ENCODE results near the gene ATP2B2.
"Not testable (repeated sequence)": the region's sequence is repeated elsewhere in the genome, so short reads cannot be mapped to it uniquely, and the experiment has no call there.

ATP2B2 gene

GRCh38 chr3:10382445-10382844 is 122.9 kb downstream of the ATP2B2 start:
- DNase-seq: not testable (repeated sequence)

GRCh38 chr3:10381336-10381735 is 124.0 kb downstream of the ATP2B2 start:
- DNase-seq: peak in 1 of 14 donors; percentile 73

- no peak for DNase-seq
These were observed 124.5 kb downstream of the ATP2B2 start for GRCh38 chr3:10380906-10381305.

GRCh38 chr3:10379961-10380360 is 125.4 kb downstream of the ATP2B2 start:
- DNase-seq: no peak

GRCh38 chr3:10379161-10379560 is 126.2 kb downstream of the ATP2B2 start:
- DNase-seq: no peak

- DNase-seq: no peak
These were observed 126.6 kb downstream of the ATP2B2 start for GRCh38 chr3:10378742-10379141.

GRCh38 chr3:10378246-10378645 is 127.1 kb downstream of the ATP2B2 start:
- DNase-seq: peak in 1 of 14 donors; percentile 31

- DNase-seq: peak in 1 of 14 donors; percentile 90
These were observed 128.1 kb downstream of the ATP2B2 start for GRCh38 chr3:10377148-10377725.

GRCh38 chr3:10376353-10376752 is 129.0 kb downstream of the ATP2B2 start:
- DNase-seq: no peak

GRCh38 chr3:10375296-10376053 is 129.9 kb downstream of the ATP2B2 start:
- DNase-seq: no peak

GRCh38 chr3:10374311-10374710 is 131.1 kb downstream of the ATP2B2 start:
- peak in 5 of 14 donors; percentile 1 to 51 (median 12) for DNase-seq

GRCh38 chr3:10373686-10374261 is 131.6 kb downstream of the ATP2B2 start:
- DNase-seq: no peak

GRCh38 chr3:10371789-10372188 is 133.6 kb downstream of the ATP2B2 start:
- no peak for DNase-seq

GRCh38 chr3:10371167-10371566 is 134.2 kb downstream of the ATP2B2 start:
- DNase-seq: no peak

- DNase-seq: peak in 1 of 14 donors; percentile 35
These were observed 135.0 kb downstream of the ATP2B2 start for GRCh38 chr3:10370429-10370828.

- DNase-seq: no peak
These were observed 136.9 kb downstream of the ATP2B2 start for GRCh38 chr3:10368512-10368911.

GRCh38 chr3:10367506-10367905 is 137.9 kb downstream of the ATP2B2 start:
- no peak for DNase-seq

- peak in 1 of 14 donors; percentile 4 for DNase-seq
These were observed 138.7 kb downstream of the ATP2B2 start for GRCh38 chr3:10366651-10367101.

GRCh38 chr3:10365791-10366190 is 139.6 kb downstream of the ATP2B2 start:
- DNase-seq: no peak

- no peak for DNase-seq
These were observed 140.1 kb downstream of the ATP2B2 start for GRCh38 chr3:10365316-10365715.

GRCh38 chr3:10364806-10365205 is 140.6 kb downstream of the ATP2B2 start:
- no peak for DNase-seq

- DNase-seq: no peak
These were observed 141.5 kb downstream of the ATP2B2 start for GRCh38 chr3:10363935-10364334.

GRCh38 chr3:10361375-10361774 is 144.0 kb downstream of the ATP2B2 start:
- DNase-seq: peak in 1 of 14 donors; percentile 73

- DNase-seq: no peak
These were observed 144.9 kb downstream of the ATP2B2 start for GRCh38 chr3:10360478-10360877.
